HepG2 (cell line): ENCODE data around the gene PIK3R1. TPM values are rescaled to one million over a fixed set of nuclear protein-coding genes. Genes with fewer than 3 reads are reported as not detected.

Experiments
- ATAC-seq: fragments of 200-7000 bp; cut with Tn5 transposase; 3 replicates; pipeline ENCODE4 v1.9.1; 2020; ENCODE audit warnings: mild to moderate bottlenecking, moderate library complexity
- BruUV-seq: library from RNA; stranded (reverse); fragments of 400-500 nt; replicated peaks from 2 replicates; lab custom pipeline; 2021; lab: Mats Ljungman, UMichigan
- CTCF ChIA-PET: fragments of 300-600 bp; formaldehyde crosslinking; extraction: SDS; loops from one replicate; lab custom pipeline; 2021; ENCODE audit warnings: low total read pairs, inconsistent platforms, low intra/inter-chr PET ratio; lab: Yijun Ruan, JAX
- POLR2A ChIA-PET: fragments of 350-600 bp; sonication (Branson Sonifier 250); formaldehyde crosslinking; loops from one replicate; lab custom pipeline; 2020; ENCODE audit warnings: antibody characterized with exemption, inconsistent platforms; lab: Yijun Ruan, JAX
- DNase-seq: peaks from one replicate; pipeline ENCODE4 v3.0.0-alpha.2; 2015; ENCODE audit warnings: low spot score
- FAIRE-seq: peaks from 3 replicates; lab custom pipeline; 2011; peaks lifted over from hg19 to GRCh38; lab: Jason Lieb, UNC
- H2AFZ ChIP-seq: one replicate; pipeline ENCODE4 v1.6.1; 2011; ENCODE audit warnings: low read length, inconsistent platforms
- H3K27ac ChIP-seq: fragments of 300-600 bp; 3 replicates; pipeline ENCODE4 v1.8.0; 2011; ENCODE audit warnings: mixed run types, mild to moderate bottlenecking, mixed read lengths, low read length, inconsistent platforms; ENCODE audit not compliant: insufficient read depth; ENCODE audit errors: extremely low read length
- H3K27me3 ChIP-seq, 2 experiments: fragments of 200-600 bp in 1 of 2; 2 replicates in 1 of 2; 3 replicates in 1 of 2; pipeline versions ENCODE4 v1.6.0 to v1.8.0; 2011; ENCODE audit warnings: low read length in 2 of 2, mild to moderate bottlenecking in 2 of 2, moderate library complexity in 2 of 2, inconsistent platforms in 1 of 2; ENCODE audit not compliant: insufficient read depth in 2 of 2, control insufficient read depth in 1 of 2
- H3K36me3 ChIP-seq, 2 experiments: fragments of 200-600 bp in 1 of 2; replicated peaks in 1 of 2; 2 replicates in 1 of 2; 3 replicates in 1 of 2; pipeline versions ENCODE4 v1.5.1 to v1.8.0; 2011; ENCODE audit warnings: low read length in 2 of 2, inconsistent platforms in 1 of 2; ENCODE audit not compliant: insufficient read depth in 2 of 2, control insufficient read depth in 1 of 2
- H3K4me1 ChIP-seq: 2 replicates; pipeline ENCODE4 v1.5.1; 2012; ENCODE audit warnings: low read length, inconsistent platforms; ENCODE audit not compliant: insufficient read depth
- H3K4me2 ChIP-seq: 2 replicates; pipeline ENCODE4 v1.6.0; 2011; ENCODE audit warnings: low read depth, low read length, inconsistent platforms
- H3K4me3 ChIP-seq, 3 experiments: fragments of 200-600 bp in 1 of 3; sonication (generic), shearing (Covaris generic) in 1 of 3; replicated peaks in 1 of 3; 2 replicates each; pipeline ENCODE4 v1.5.1; 2011 to 2016; ENCODE audit warnings: low read length in 3 of 3, inconsistent platforms in 2 of 3, low read depth in 2 of 3, mild to moderate bottlenecking in 2 of 3, control low read depth in 1 of 3, mixed read lengths in 1 of 3; ENCODE audit not compliant: insufficient read depth in 1 of 3
- H3K79me2 ChIP-seq: one replicate; pipeline ENCODE4 v1.6.1; 2011; ENCODE audit warnings: low read length, inconsistent platforms; ENCODE audit not compliant: insufficient read depth
- H3K9ac ChIP-seq: 2 replicates; pipeline ENCODE4 v1.6.0; 2011; ENCODE audit warnings: mild to moderate bottlenecking, low read depth, low read length, inconsistent platforms; ENCODE audit not compliant: insufficient read depth
- H3K9me3 ChIP-seq: 2 replicates; pipeline ENCODE4 v1.5.1; 2012; ENCODE audit warnings: mild to moderate bottlenecking, low read length
- H4K20me1 ChIP-seq: 2 replicates; pipeline ENCODE4 v1.6.0; 2011; ENCODE audit warnings: inconsistent platforms, mild to moderate bottlenecking, low read length, moderate library complexity; ENCODE audit not compliant: insufficient read depth
- CREM ChIP-seq, 2 experiments: sonication (generic) in 1 of 2; formaldehyde crosslinking in 1 of 2; IDR thresholded peaks; 2 replicates each; pipeline versions ENCODE4 v1.4.0 to v1.6.1; 2016 to 2020; ENCODE audit warnings: antibody characterized with exemption in 1 of 2, mild to moderate bottlenecking in 1 of 2, missing genetic modification reagents in 1 of 2
- DDIT3 ChIP-seq: sonication (generic); formaldehyde crosslinking; IDR thresholded peaks from 2 replicates; pipeline ENCODE4 v1.4.0; 2020; ENCODE audit warnings: mild to moderate bottlenecking, missing genetic modification reagents
- HNF4G ChIP-seq, 2 experiments: sonication (generic) in 1 of 2; formaldehyde crosslinking in 1 of 2; IDR thresholded peaks; 2 replicates each; pipeline versions ENCODE4 v1.4.0 to v1.6.1; 2011 to 2020; ENCODE audit warnings: borderline replicate concordance in 2 of 2, low read depth in 2 of 2, mild to moderate bottlenecking in 2 of 2, low read length in 1 of 2, missing genetic modification reagents in 1 of 2, moderate library complexity in 1 of 2
- KAT8 ChIP-seq: IDR thresholded peaks from 2 replicates; pipeline ENCODE4 v1.6.1; 2016; ENCODE audit warnings: missing genetic modification reagents, missing compliant biosample characterization
- SNAPC4 ChIP-seq: sonication (generic); formaldehyde crosslinking; IDR thresholded peaks from 2 replicates; pipeline ENCODE4 v1.4.0; 2020; ENCODE audit warnings: mild to moderate bottlenecking, missing genetic modification reagents
- TOPORS ChIP-seq: sonication (generic); formaldehyde crosslinking; IDR thresholded peaks from 2 replicates; pipeline ENCODE4 v1.8.0; 2023; ENCODE audit warnings: mild to moderate bottlenecking, missing genetic modification reagents
- ZBTB37 ChIP-seq: sonication (generic); formaldehyde crosslinking; IDR thresholded peaks from 2 replicates; pipeline ENCODE4 v1.4.0; 2020; ENCODE audit warnings: mild to moderate bottlenecking, missing genetic modification reagents
- ZMYM3 ChIP-seq: sonication (generic); formaldehyde crosslinking; IDR thresholded peaks from 2 replicates; pipeline ENCODE4 v1.5.1; 2020; ENCODE audit warnings: mild to moderate bottlenecking, missing genetic modification reagents
- ZNF343 ChIP-seq: sonication (generic); formaldehyde crosslinking; IDR thresholded peaks from 2 replicates; pipeline ENCODE4 v1.4.0; 2020; ENCODE audit warnings: mild to moderate bottlenecking, missing genetic modification reagents
- WGBS: methylation state at CpG from one replicate; pipeline ENCODE4 v1.1.6; 2017; ENCODE audit warnings: low lambda C conversion rate; 5-methylcytosine and 5-hydroxymethylcytosine counted together
- in situ Hi-C: cut with HindIII; loops from 2 replicates; pipeline ENCODE4 v1.10.0; 2017; ENCODE audit warnings: low pct_unique_long_range_greater_than_20kb; ENCODE audit not compliant: extremely low pct_ligation_motif_present
- intact Hi-C: fragments of 100-400 bp; cut with micrococcal nuclease; formaldehyde crosslinking; loops from one replicate; pipeline ENCODE4 v1.10.0; 2022; ENCODE audit not compliant: unreplicated experiment
- polyA plus RNA-seq, 8 experiments: library from polyadenylated mRNA; depleted of rRNA in 3 of 8; stranded (reverse) in 7 of 8; unstranded in 1 of 8; fragments of >200 nt; fragmentation: Illumina TruSeq in 4 of 8; extraction: Trizol in 4 of 8; gene quantifications; 2 replicates each; pipeline versions ENCODE4 v1.2.1 to v1.2.3, GENCODE V29; 2011 to 2016; ENCODE audit warnings: low read depth in 4 of 8, missing spikeins in 1 of 8, mixed read lengths in 1 of 8; ENCODE audit not compliant: insufficient read depth in 1 of 8
- total RNA-seq, 5 experiments: library from RNA; depleted of rRNA; stranded (reverse); fragments of >200 nt; fragmentation: Illumina TruSeq; extraction: Trizol; gene quantifications; 2 replicates each; pipeline ENCODE4 v1.2.3, GENCODE V29; 2016; ENCODE audit warnings: low read depth in 1 of 5
- TF ChIP-seq, protein P1 (sequence below): sonication (generic); formaldehyde crosslinking; IDR thresholded peaks from 2 replicates; pipeline ENCODE4 v1.4.0; 2020; ENCODE audit warnings: missing genetic modification reagents
- TF ChIP-seq, protein P2 (sequence below): IDR thresholded peaks from 2 replicates; pipeline ENCODE4 v1.6.1; 2012; ENCODE audit warnings: low read length, improper control_type of control experiment

PIK3R1 gene
- total and polyA plus RNA-seq, 2 of the 13 experiments (the other 11 are each of a cell fraction or from before 2014, with no cell fraction given): 8.4 to 21.3 TPM

DNA sequence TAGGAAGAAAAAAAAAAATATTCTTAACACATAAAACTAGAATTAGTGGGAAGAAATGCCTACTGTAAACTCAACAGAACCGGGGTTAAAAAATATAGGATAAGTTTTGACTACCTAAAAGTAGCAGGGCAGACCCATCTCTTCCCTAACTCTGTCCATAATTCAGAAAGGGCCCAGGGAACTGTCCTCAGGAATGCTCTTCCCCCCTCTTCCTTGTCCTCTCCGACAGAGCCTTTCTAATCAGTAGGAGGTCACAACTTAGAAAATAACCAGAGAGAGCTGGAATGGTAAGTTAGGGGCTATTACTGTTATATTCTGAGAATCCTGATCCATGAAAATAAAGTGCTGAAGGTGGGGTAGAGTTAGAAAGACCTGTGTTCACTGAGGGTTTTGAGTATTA is 22.2 kb downstream of the PIK3R1 start:
- CTCF ChIA-PET: no interaction called here
- H3K9ac ChIP-seq: no peak overlapping the region
- H3K9me3 ChIP-seq: no peaks in the 10 kb centered on the region
- no peak overlapping the region for H2AFZ ChIP-seq
- 63% methylated on average over 2 of the region's 2 CpGs for WGBS
- peaks cover 68% of the 10 kb centered on the region for H3K79me2 ChIP-seq
- intact Hi-C loops: loop anchor here (2.0 to 5.0 kb wide), 2 partner anchors 19 to 630 kb away; no protein-coding TSS in a partner anchor
- H3K4me1 ChIP-seq: peaks cover 65% of the 10 kb centered on the region
- DNase-seq (no peak), ATAC-seq (no peak), FAIRE-seq (no peak)
- no peaks in the 10 kb centered on the region; the same call in 1 of the 2 replicates for H4K20me1 ChIP-seq
- in situ Hi-C loops: no loop called here
- H3K36me3 ChIP-seq: no peaks in the 10 kb centered on the region
- no TSS peak for BruUV-seq
- H3K27me3 ChIP-seq: no peaks in the 10 kb centered on the region
- TF ChIP-seq, protein P1, sequence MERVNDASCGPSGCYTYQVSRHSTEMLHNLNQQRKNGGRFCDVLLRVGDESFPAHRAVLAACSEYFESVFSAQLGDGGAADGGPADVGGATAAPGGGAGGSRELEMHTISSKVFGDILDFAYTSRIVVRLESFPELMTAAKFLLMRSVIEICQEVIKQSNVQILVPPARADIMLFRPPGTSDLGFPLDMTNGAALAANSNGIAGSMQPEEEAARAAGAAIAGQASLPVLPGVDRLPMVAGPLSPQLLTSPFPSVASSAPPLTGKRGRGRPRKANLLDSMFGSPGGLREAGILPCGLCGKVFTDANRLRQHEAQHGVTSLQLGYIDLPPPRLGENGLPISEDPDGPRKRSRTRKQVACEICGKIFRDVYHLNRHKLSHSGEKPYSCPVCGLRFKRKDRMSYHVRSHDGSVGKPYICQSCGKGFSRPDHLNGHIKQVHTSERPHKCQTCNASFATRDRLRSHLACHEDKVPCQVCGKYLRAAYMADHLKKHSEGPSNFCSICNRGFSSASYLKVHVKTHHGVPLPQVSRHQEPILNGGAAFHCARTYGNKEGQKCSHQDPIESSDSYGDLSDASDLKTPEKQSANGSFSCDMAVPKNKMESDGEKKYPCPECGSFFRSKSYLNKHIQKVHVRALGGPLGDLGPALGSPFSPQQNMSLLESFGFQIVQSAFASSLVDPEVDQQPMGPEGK (CRISPR knock-in tag): no peak
- TF ChIP-seq ZBTB37 (CRISPR knock-in tag) (no peak), CREM (IDR thresholded peaks at IDR 0.05) (no peak), CREM (CRISPR knock-in tag; IDR thresholded peaks at IDR 0.05) (no peak), HNF4G (IDR thresholded peaks at IDR 0.05; ENCODE audit: borderline replicate concordance, low read depth, low read length) (no peak), HNF4G (CRISPR knock-in tag; IDR thresholded peaks at IDR 0.05; ENCODE audit: borderline replicate concordance, low read depth) (no peak), SNAPC4 (CRISPR knock-in tag) (no peak), ZNF343 (CRISPR knock-in tag) (no peak), DDIT3 (CRISPR knock-in tag) (no peak), TOPORS (CRISPR knock-in tag) (no peak), ZMYM3 (CRISPR knock-in tag) (no peak), KAT8 (CRISPR knock-in tag) (no peak)
- TF ChIP-seq, protein P2, sequence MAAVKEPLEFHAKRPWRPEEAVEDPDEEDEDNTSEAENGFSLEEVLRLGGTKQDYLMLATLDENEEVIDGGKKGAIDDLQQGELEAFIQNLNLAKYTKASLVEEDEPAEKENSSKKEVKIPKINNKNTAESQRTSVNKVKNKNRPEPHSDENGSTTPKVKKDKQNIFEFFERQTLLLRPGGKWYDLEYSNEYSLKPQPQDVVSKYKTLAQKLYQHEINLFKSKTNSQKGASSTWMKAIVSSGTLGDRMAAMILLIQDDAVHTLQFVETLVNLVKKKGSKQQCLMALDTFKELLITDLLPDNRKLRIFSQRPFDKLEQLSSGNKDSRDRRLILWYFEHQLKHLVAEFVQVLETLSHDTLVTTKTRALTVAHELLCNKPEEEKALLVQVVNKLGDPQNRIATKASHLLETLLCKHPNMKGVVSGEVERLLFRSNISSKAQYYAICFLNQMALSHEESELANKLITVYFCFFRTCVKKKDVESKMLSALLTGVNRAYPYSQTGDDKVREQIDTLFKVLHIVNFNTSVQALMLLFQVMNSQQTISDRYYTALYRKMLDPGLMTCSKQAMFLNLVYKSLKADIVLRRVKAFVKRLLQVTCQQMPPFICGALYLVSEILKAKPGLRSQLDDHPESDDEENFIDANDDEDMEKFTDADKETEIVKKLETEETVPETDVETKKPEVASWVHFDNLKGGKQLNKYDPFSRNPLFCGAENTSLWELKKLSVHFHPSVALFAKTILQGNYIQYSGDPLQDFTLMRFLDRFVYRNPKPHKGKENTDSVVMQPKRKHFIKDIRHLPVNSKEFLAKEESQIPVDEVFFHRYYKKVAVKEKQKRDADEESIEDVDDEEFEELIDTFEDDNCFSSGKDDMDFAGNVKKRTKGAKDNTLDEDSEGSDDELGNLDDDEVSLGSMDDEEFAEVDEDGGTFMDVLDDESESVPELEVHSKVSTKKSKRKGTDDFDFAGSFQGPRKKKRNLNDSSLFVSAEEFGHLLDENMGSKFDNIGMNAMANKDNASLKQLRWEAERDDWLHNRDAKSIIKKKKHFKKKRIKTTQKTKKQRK: no peak
- H3K4me3 ChIP-seq: no peak overlapping the region
- no peak overlapping the region for H3K4me2 ChIP-seq
- no peak overlapping the region for H3K27ac ChIP-seq
- POLR2A ChIA-PET: interaction anchor here (4.4 kb wide), 1 partner anchor 22 kb away, joined by 40 read pairs; the partner anchor contains the start of gene PIK3R1
